Activated naive CD4-positive, alpha-beta T cell treated with anti-CD3 and anti-CD28 coated beads, Interleukin-2, amount 50 U/mL, for 24 hours (primary cell): ENCODE measurements around the gene TRIM69.
"Not testable (repeated sequence)": the region's sequence is repeated elsewhere in the genome, so short reads cannot be mapped to it uniquely, and the experiment has no call there.

ENCODE experiments used
- H3K27ac Mint-ChIP-seq: one replicate; pipeline ENCODE4 v1.8.0; 2021; ENCODE audit warnings: mild to moderate bottlenecking, mixed read lengths
- H3K27me3 Mint-ChIP-seq: one replicate; pipeline ENCODE4 v1.8.0; 2021; ENCODE audit warnings: mixed read lengths
- H3K36me3 Mint-ChIP-seq: one replicate; pipeline ENCODE4 v1.8.0; 2021; ENCODE audit warnings: mixed read lengths
- H3K4me1 Mint-ChIP-seq: one replicate; pipeline ENCODE4 v1.8.0; 2021; ENCODE audit warnings: mixed read lengths
- H3K4me3 Mint-ChIP-seq: one replicate; pipeline ENCODE4 v1.8.0; 2021; ENCODE audit warnings: mild to moderate bottlenecking, mixed read lengths
- H3K9me3 Mint-ChIP-seq: one replicate; pipeline ENCODE4 v1.8.0; 2021; ENCODE audit warnings: mixed read lengths

Gene TRIM69

DNA sequence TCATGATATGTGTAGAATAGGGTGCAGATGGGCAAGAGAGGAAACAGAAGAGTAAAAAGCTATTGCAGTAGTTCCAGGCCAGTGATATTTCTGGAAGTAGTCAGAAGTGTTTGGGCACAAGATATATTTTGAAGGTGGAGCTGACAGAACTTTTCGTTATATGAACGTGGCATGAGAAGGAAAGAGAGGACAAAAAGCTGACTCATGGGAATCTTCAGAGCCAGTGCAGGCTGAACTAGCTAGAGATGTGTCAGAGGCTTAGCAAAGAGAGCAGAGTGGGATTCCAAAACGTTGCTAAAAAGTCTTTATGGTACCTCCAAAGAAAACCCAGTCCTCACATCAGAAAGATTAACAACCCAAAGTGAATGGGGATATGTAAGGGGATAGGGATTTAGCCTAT, 28.7 kb downstream of the TRIM69 start:
- Mint-ChIP-seq H3K27ac (no peak overlapping the region), H3K9me3 (no peaks in the 10 kb centered on the region), H3K36me3 (peaks cover 12% of the 10 kb centered on the region), H3K4me1 (no peaks in the 10 kb centered on the region), H3K27me3 (no peaks in the 10 kb centered on the region), H3K4me3 (no peak overlapping the region)

DNA sequence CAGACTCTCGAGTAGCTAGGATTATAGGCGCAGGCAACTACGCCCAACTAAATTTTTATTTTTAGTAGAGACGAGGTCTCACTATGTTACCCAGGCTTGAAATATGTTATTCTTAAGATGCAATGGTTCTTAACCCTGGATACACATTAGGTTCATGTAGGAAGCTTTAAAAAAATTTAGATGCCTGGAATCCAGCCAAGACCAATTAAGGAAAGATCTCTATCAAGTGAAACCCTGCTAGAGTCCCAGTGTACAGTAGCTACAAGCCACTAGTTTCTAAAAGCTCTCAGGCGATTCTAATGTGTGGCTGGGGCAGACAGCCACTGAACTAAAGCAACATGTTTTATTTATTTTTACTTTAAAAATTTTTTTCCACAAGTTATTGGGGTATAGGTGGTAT, 33.2 kb downstream of the TRIM69 start:
- peaks cover 30% of the 10 kb centered on the region for H3K36me3 Mint-ChIP-seq
- no peaks in the 10 kb centered on the region for H3K27me3 Mint-ChIP-seq
- no peak overlapping the region for H3K4me3 Mint-ChIP-seq
- peaks cover 4% of the 10 kb centered on the region for H3K4me1 Mint-ChIP-seq
- H3K27ac Mint-ChIP-seq: no peak overlapping the region
- H3K9me3 Mint-ChIP-seq: peaks cover 16% of the 10 kb centered on the region

DNA sequence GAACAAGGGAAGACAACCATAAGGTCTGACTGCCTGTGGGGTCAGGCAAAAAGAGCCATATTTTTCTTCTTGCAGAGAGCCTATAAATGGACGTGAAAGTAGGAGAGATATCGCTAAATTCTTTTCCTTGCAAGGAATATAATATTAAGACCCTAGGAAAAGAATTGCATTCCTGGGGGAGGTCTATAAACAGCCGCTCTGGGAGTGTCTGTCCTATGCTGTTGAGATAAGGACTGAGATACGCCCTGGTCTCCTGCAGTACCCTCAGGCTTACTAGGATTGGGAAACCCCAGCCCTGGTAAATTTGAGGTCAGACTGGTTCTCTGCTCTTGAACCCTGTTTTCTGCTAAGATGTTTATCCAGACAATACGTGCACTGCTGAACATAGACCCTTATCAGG, 34.4 kb downstream of the TRIM69 start:
- not testable (repeated sequence) for H3K27me3 Mint-ChIP-seq, H3K4me3 Mint-ChIP-seq, H3K27ac Mint-ChIP-seq, H3K4me1 Mint-ChIP-seq
- peaks cover 16% of the 10 kb centered on the region for H3K9me3 Mint-ChIP-seq
- peaks cover 27% of the 10 kb centered on the region for H3K36me3 Mint-ChIP-seq

DNA sequence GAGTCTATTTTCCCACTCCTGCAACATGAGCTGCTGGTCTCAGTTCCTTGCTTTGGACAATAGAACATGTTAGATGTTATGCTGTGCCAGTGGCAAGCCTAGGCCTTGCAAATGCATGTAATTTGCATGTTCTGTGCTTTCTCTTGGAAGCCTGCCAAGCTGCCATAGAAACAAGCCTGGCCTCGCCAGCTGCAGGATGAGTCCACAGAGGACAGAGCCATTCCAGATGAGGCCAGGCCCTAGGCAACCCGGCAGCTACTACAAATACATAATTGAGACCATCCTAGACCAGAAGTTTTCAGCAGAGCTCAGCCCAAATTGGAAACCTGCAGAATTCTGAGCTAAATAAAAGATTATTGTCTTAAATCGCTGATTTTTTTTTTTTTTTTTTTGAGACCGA, 39.6 kb downstream of the TRIM69 start:
- peaks cover 4% of the 10 kb centered on the region for H3K4me1 Mint-ChIP-seq
- no peak overlapping the region for H3K27ac Mint-ChIP-seq
- no peak overlapping the region for H3K4me3 Mint-ChIP-seq
- no peaks in the 10 kb centered on the region for H3K27me3 Mint-ChIP-seq
- H3K9me3 Mint-ChIP-seq: peaks cover 11% of the 10 kb centered on the region
- H3K36me3 Mint-ChIP-seq: peaks cover 16% of the 10 kb centered on the region

DNA sequence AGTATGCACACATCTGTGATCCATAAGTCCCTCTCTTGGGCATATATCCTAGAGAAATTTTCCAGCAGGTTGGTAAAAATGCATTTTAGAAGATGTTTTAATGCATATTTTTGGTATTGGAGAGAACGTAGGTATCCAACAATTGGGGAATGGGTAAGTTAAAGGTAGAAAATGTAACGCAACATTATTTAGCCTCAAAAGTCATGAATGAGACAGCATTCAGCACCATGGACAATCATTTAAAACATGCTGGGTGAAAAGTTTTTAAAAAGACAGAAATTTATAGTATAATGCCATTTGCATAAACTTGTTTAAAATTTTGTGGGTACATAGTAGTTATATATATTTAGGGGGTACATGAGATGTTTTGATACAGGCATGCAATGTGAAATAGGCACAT, 43.4 kb downstream of the TRIM69 start:
- Mint-ChIP-seq H3K27me3 (no peaks in the 10 kb centered on the region), H3K36me3 (no peaks in the 10 kb centered on the region), H3K4me1 (peaks cover 11% of the 10 kb centered on the region)

DNA sequence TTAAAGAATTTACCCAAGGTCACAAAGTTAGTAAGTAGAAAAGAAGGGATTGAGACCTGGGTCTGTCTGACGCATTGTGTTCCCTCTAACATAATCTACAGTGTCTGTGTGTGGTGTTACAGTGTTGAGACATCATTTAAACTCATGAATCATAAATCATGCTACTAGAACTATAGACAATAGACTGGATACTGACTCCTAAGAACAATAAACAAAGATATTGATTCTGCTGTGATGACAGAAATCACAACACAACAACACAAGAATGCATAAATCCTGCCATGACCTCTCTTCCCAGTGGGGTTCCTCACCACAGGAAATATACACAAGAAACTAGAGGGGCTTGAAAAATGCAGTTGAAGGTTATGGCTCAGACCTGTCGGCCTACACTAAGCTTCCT, 44.3 kb downstream of the TRIM69 start:
- Mint-ChIP-seq H3K4me1 (peaks cover 14% of the 10 kb centered on the region), H3K4me3 (no peak overlapping the region), H3K36me3 (no peaks in the 10 kb centered on the region), H3K27me3 (no peaks in the 10 kb centered on the region), H3K9me3 (no peaks in the 10 kb centered on the region), H3K27ac (no peak overlapping the region)

More for the DNA sequence above, 43.4 kb downstream of the TRIM69 start:
- H3K27ac Mint-ChIP-seq: no peak overlapping the region
- H3K9me3 Mint-ChIP-seq: no peaks in the 10 kb centered on the region
- H3K4me3 Mint-ChIP-seq: no peak overlapping the region

DNA sequence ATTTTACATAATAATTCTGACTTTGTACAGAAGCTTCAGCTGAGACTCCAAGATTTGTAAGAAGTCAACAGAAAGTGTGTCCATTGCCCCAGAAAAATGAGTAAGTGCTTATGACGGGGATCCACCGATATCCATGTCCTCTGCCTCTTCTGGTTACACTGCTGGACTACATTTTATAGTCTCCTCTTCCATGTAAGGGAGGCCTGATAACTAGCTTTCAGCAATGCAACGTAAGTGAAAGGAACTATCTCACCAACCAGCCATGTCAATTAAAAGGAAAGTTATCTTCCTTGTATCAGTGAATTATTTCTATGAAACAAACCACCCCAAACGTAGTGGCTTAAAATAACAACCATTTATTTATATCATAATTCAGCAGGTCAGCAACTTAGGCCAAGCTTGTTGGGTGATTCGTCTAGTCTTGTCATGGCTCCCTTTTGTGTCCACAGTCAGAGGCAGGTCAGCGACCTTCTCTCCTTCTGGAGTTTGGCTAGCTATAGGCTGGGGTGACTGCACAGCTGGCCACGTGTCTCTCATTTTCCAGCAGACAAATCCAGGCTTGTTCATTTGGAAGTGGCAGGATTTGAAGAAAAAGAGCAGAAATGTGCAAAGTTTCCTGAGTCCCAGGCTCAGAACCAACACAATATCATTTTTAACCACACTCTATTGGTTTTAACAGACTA, 44.9 kb downstream of the TRIM69 start:
- Mint-ChIP-seq H3K27me3 (no peaks in the 10 kb centered on the region), H3K4me3 (no peak overlapping the region), H3K36me3 (no peaks in the 10 kb centered on the region), H3K4me1 (peaks cover 18% of the 10 kb centered on the region), H3K9me3 (no peaks in the 10 kb centered on the region), H3K27ac (peak overlapping the region; percentile 5)

DNA sequence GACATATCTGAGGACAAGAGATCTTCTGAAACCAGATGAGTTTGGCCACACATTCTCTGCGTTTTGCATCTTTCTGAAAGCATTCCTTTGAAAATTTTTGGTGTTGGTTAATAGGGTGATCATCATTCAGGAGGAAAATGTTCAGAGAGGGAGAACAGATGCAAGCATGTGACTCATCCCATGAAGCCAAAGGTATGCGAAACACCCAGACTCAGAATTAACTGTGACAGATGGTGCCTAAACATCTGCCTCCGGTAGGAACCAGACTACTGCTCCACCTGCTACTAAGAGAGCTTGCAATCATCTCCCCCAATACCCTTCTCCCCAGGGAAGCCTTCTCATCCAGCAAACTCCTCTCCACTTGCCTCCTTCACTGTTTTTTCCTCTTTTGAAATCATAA, 46.2 kb downstream of the TRIM69 start:
- Mint-ChIP-seq H3K27me3 (no peaks in the 10 kb centered on the region), H3K4me3 (no peak overlapping the region), H3K27ac (peak overlapping the region; percentile 47), H3K36me3 (no peaks in the 10 kb centered on the region), H3K9me3 (no peaks in the 10 kb centered on the region), H3K4me1 (peaks cover 18% of the 10 kb centered on the region)

DNA sequence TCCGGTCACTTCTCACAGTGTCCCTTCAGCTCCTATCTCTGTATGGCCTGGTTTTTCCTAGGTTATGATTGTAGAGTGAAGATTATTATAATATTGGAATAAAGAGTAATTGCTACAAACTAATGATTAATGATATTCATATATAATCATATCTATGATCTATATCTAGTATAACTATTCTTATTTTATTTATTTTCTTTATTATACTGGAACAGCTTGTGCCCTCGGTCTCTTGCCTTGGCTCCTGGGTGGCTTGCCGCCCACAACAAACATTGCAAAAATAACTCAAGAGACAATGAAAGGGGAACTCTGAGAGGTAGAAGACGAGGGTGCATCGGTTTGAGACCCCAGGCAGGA, 48.6 kb downstream of the TRIM69 start:
- H3K27me3 Mint-ChIP-seq, H3K9me3 Mint-ChIP-seq, H3K36me3 Mint-ChIP-seq: not testable (repeated sequence)
- peaks cover 35% of the 10 kb centered on the region for H3K4me1 Mint-ChIP-seq
- H3K4me3 Mint-ChIP-seq: peak overlapping the region; percentile 90
- peak overlapping the region; percentile 96 for H3K27ac Mint-ChIP-seq

DNA sequence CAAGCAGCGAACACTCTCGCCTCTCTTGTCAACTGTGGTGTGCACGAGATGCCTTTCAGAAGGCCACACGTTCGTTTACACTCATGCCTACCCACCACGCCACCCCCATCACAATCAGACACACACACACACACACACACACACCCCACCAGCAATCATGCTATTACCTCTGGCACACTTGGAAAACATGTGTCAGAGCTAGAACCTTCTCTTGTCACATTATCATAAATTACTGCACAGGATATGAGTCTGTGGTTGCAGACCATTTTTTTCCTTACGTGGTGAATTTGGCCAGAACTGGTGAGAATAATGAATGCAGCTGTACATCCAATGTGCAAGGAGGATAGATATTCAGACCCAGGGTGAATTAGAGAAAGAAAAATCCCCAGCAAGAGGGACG, 52.4 kb downstream of the TRIM69 start:
- Mint-ChIP-seq H3K36me3 (no peaks in the 10 kb centered on the region), H3K27ac (peak overlapping the region; percentile 71), H3K4me1 (peaks cover 32% of the 10 kb centered on the region), H3K4me3 (no peak overlapping the region), H3K9me3 (no peaks in the 10 kb centered on the region), H3K27me3 (no peaks in the 10 kb centered on the region)

DNA sequence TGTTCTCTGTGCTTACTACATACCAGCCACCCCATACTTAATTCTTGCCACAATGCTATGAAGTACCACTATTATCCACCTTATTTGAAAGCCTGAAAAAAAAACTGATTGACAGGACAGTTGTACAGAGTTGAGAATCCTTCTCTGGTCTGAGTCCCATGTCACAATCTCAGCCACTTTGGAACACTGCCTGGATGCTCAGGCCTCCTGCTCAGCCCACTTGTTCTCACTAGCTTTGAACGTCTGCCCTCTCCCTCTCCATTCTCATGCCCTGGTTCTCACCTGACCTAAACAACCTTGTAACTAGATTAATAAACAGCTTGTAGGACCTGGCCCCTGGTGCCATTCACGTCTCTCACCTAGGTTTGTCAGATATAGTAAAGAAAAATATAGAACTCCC, 53.9 kb downstream of the TRIM69 start:
- H3K36me3 Mint-ChIP-seq: no peaks in the 10 kb centered on the region
- no peaks in the 10 kb centered on the region for H3K27me3 Mint-ChIP-seq
- peaks cover 23% of the 10 kb centered on the region for H3K4me1 Mint-ChIP-seq
- peak overlapping the region; percentile 81 for H3K27ac Mint-ChIP-seq
- no peak overlapping the region for H3K4me3 Mint-ChIP-seq
- no peaks in the 10 kb centered on the region for H3K9me3 Mint-ChIP-seq

DNA sequence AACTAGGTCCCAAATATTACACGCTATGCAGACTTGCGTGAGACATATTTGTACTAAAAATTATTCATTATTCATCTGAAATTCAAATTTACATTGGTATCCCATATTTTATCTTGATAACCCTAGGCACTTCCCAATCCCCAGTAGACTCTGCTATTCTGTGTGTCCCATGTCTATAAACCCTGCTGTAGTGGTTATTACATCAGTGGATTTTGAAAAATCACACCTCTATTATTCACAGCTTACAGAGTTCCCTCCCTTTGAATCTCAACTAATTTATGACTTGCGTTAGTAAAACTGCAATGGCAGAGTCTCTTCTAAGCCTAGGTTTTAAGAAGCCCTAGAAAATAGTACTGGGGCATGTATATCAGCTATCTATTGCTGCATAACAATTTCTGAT, 54.3 kb downstream of the TRIM69 start:
- Mint-ChIP-seq H3K27me3 (no peaks in the 10 kb centered on the region), H3K36me3 (no peaks in the 10 kb centered on the region), H3K9me3 (no peaks in the 10 kb centered on the region), H3K4me3 (no peak overlapping the region), H3K4me1 (peaks cover 21% of the 10 kb centered on the region), H3K27ac (peak overlapping the region; percentile 81)

DNA sequence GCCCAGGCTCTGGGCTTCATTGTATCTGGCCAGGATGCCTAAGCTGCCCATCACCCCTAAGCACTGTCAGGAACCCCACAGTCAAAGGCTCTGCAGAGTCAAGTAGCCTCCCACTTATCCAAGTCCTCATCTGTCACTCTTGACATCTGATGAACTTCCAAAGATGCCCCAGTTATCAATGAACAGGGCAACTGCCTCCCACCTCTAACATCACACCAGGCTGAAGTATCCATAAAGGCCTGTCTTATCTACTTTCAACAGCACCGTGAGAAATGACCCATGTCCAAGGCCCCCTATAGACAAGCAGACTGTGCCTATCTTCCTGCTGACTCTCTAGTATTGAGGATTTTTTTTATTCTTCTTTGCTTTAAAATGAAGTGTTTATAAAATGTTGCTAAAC, 56.4 kb downstream of the TRIM69 start:
- peaks cover 3% of the 10 kb centered on the region for H3K27me3 Mint-ChIP-seq
- no peak overlapping the region for H3K27ac Mint-ChIP-seq
- no peaks in the 10 kb centered on the region for H3K36me3 Mint-ChIP-seq
- no peaks in the 10 kb centered on the region for H3K9me3 Mint-ChIP-seq
- H3K4me1 Mint-ChIP-seq: peaks cover 17% of the 10 kb centered on the region
- H3K4me3 Mint-ChIP-seq: no peak overlapping the region

DNA sequence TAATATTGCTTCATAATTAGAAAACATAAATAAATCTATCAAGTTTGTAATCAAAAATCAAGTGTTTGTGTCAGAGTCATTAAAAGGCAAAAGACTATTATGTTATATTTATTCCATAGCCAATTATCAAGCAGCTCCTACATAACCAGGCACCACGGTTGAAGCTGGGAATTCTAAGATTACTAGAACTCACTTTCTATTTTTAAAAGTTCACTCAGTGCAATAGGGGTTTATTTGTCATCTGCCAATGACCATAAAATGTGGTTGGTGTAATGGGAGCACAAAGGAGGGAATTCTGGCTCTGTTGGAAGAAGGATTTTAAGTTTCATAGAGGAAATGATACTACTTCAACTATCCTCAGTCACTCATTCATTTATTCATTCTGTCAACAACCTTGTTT, 57.7 kb downstream of the TRIM69 start:
- no peaks in the 10 kb centered on the region for H3K9me3 Mint-ChIP-seq
- H3K4me3 Mint-ChIP-seq: no peak overlapping the region
- peaks cover 5% of the 10 kb centered on the region for H3K4me1 Mint-ChIP-seq
- peaks cover 4% of the 10 kb centered on the region for H3K27me3 Mint-ChIP-seq
- H3K27ac Mint-ChIP-seq: no peak overlapping the region
- no peaks in the 10 kb centered on the region for H3K36me3 Mint-ChIP-seq

DNA sequence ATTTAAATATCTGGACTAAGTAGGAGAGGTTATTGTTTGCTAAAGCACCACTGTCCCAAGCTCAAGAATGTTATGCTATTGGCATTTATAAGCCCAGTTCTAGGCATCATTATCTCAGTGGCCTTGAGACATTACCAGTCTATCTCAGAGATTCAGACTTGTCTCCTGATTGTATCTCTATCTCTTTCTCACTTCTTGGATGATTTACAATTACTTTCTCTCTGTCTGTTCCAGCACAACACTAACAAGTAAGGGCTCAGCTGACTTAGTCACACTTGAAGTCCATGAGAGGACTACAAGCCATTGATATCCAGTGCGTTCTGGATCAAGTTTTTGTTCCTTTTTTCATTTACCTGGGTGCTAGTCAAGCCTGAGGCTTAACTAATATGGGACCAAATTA, 60.2 kb downstream of the TRIM69 start:
- Mint-ChIP-seq H3K36me3 (no peaks in the 10 kb centered on the region), H3K9me3 (no peaks in the 10 kb centered on the region), H3K4me1 (no peaks in the 10 kb centered on the region), H3K27me3 (peaks cover 4% of the 10 kb centered on the region), H3K4me3 (no peak overlapping the region), H3K27ac (no peak overlapping the region)

DNA sequence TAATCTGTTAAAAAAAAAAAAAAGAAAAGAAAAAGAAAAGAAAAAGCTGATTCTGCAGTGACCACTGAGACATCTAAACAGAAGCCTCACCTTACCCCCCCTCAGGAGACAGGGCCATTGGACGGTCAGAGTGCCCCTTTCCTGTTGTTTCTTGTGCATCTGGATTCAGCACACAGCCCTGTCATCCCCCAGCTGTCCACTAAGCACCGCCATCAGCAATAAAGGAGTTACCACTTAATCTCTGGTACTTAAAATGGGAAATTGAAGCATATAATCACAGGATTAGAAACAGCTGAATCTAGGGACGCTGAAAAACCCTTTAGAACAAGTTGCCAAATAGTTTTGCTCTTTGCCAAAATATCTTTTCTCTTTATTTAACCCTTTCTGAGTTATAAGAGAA, 62.5 kb downstream of the TRIM69 start:
- Mint-ChIP-seq H3K27ac (no peak overlapping the region), H3K4me3 (no peak overlapping the region), H3K9me3 (no peaks in the 10 kb centered on the region), H3K36me3 (no peaks in the 10 kb centered on the region), H3K27me3 (peaks cover 4% of the 10 kb centered on the region), H3K4me1 (no peaks in the 10 kb centered on the region)

DNA sequence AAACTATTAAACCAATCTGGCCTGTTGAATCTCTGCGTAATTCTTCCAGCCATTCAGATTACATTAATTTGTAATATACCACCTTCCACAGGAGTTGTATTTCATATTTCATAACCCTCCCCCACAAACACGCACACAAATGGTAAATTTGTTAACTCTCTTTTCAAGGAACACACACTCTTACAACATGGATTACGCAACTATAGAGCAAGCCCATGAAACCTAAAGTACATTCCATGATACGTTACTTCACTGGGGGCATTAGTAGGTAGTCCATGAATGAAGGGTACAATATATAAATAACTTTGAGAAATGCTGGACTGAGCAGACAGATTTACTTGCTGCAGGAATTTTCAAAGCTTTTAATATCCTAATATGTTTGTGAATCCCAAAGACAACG, 65.0 kb downstream of the TRIM69 start:
- H3K4me1 Mint-ChIP-seq: no peaks in the 10 kb centered on the region
- H3K27me3 Mint-ChIP-seq: peaks cover 4% of the 10 kb centered on the region
- no peak overlapping the region for H3K27ac Mint-ChIP-seq
- no peak overlapping the region for H3K4me3 Mint-ChIP-seq
- H3K9me3 Mint-ChIP-seq: no peaks in the 10 kb centered on the region
- H3K36me3 Mint-ChIP-seq: no peaks in the 10 kb centered on the region
